ENCODE data around the gene PPP1R9B.
A peak's percentile ranks its signal among the peaks of the same experiment; 100 is the strongest.

PPP1R9B gene

GRCh38 chr17:50184611-50185398, 34.3 kb upstream of the PPP1R9B start:
- no peak for TF ChIP-seq CTCF (IDR thresholded peaks at IDR 0.05; ENCODE audit: control extremely low read depth, extremely low read depth, low read depth, missing control alignments)
- CTCF ChIA-PET: interaction anchor here (2.3 to 3.7 kb wide), 2 partner anchors 15 to 16 kb away, joined by 8 to 22 read pairs; partner anchors contain the start of gene COL1A1
- DNase-seq (ENCODE audit: extremely low spot score): peak; percentile 51
- POLR2A ChIA-PET: no interaction called here

- TF ChIP-seq CTCF (IDR thresholded peaks at IDR 0.05; ENCODE audit: control extremely low read depth, extremely low read depth, low read depth, missing control alignments): no peak
- CTCF ChIA-PET: interaction anchor here (2.3 kb wide), 1 partner anchor 15 kb away, joined by 8 read pairs; no protein-coding TSS in a partner anchor
- POLR2A ChIA-PET: no interaction called here
- no peak for DNase-seq (ENCODE audit: extremely low spot score)
Observed at GRCh38 chr17:50184064-50184463, 33.6 kb upstream of the PPP1R9B start.

GRCh38 chr17:50183421-50183994, 33.0 kb upstream of the PPP1R9B start:
- CTCF ChIA-PET: interaction anchor here (1.7 to 3.6 kb wide), 2 partner anchors 13 to 14 kb away, joined by 3 to 21 read pairs; no protein-coding TSS in a partner anchor

GRCh38 chr17:50182783-50183420, 32.4 kb upstream of the PPP1R9B start:
- CTCF ChIA-PET: interaction anchor here (1.7 to 3.6 kb wide), 3 partner anchors 13 to 18 kb away, joined by 3 to 21 read pairs (median 9); no protein-coding TSS in a partner anchor
- TF ChIP-seq CTCF (IDR thresholded peaks at IDR 0.05; ENCODE audit: control extremely low read depth, extremely low read depth, low read depth, missing control alignments): no peak
- no peak for DNase-seq (ENCODE audit: extremely low spot score)
- POLR2A ChIA-PET: no interaction called here

More at GRCh38 chr17:50183421-50183994, 33.0 kb upstream of the PPP1R9B start:
- DNase-seq (ENCODE audit: extremely low spot score): peak; percentile 50
- TF ChIP-seq CTCF (IDR thresholded peaks at IDR 0.05; ENCODE audit: control extremely low read depth, extremely low read depth, low read depth, missing control alignments): no peak
- POLR2A ChIA-PET: no interaction called here

- POLR2A ChIA-PET: no interaction called here
- TF ChIP-seq CTCF (IDR thresholded peaks at IDR 0.05; ENCODE audit: control extremely low read depth, extremely low read depth, low read depth, missing control alignments): no peak
- DNase-seq (ENCODE audit: extremely low spot score): no peak
- CTCF ChIA-PET: interaction anchor here (1.0 to 3.6 kb wide), 8 partner anchors 9 to 67 kb away, joined by 3 to 21 read pairs (median 4); no protein-coding TSS in a partner anchor
Observed at GRCh38 chr17:50181591-50182560, 31.4 kb upstream of the PPP1R9B start.

Data from GM10248 (cell line).